Hepatocyte (in vitro differentiated cells): ENCODE data around the gene DAP3. TPM values are rescaled to one million over a fixed set of nuclear protein-coding genes. Genes with fewer than 3 reads are reported as not detected.
A peak's percentile ranks its signal among the peaks of the same experiment; 100 is the strongest.
"Not testable (repeated sequence)": the region's sequence is repeated elsewhere in the genome, so short reads cannot be mapped to it uniquely, and the experiment has no call there.

Source experiments
- DNase-seq: peaks from one replicate; pipeline ENCODE4 v3.0.0-alpha.2; 2016; ENCODE audit warnings: low spot score
- H2AFZ ChIP-seq: fragments of 200-600 bp; sonication (generic); 2 replicates; pipeline ENCODE4 v1.6.0; 2016; ENCODE audit warnings: antibody characterized with exemption, mild to moderate bottlenecking
- H3K27ac ChIP-seq: fragments of 200-600 bp; sonication (generic); 2 replicates; pipeline ENCODE4 v1.5.1; 2016; ENCODE audit warnings: mild to moderate bottlenecking
- H3K27me3 ChIP-seq: fragments of 200-600 bp; sonication (generic); 2 replicates; pipeline ENCODE4 v1.6.1; 2016
- H3K36me3 ChIP-seq: fragments of 200-600 bp; sonication (generic); replicated peaks from 2 replicates; pipeline ENCODE4 v1.5.1; 2016; ENCODE audit warnings: low read depth; ENCODE audit not compliant: insufficient read depth
- H3K4me1 ChIP-seq: fragments of 200-600 bp; sonication (generic); 2 replicates; pipeline ENCODE4 v1.5.1; 2016; ENCODE audit warnings: mild to moderate bottlenecking, moderate library complexity; ENCODE audit not compliant: insufficient read depth
- H3K4me2 ChIP-seq: fragments of 200-600 bp; sonication (generic); 2 replicates; pipeline ENCODE4 v1.6.0; 2016
- H3K4me3 ChIP-seq: fragments of 200-600 bp; sonication (generic); 2 replicates; pipeline ENCODE4 v1.5.1; 2016; ENCODE audit warnings: mild to moderate bottlenecking
- H3K79me2 ChIP-seq: fragments of 200-600 bp; sonication (generic); 2 replicates; pipeline ENCODE4 v1.6.0; 2017; ENCODE audit warnings: mild to moderate bottlenecking
- H3K9me2 ChIP-seq: fragments of 200-600 bp; sonication (generic); replicated peaks from 2 replicates; pipeline ENCODE4 v1.6.0; 2017; ENCODE audit warnings: mild to moderate bottlenecking; ENCODE audit not compliant: insufficient read depth
- H3K9me3 ChIP-seq: fragments of 200-600 bp; sonication (generic); 2 replicates; pipeline ENCODE4 v1.5.1; 2016; ENCODE audit warnings: low read depth, mild to moderate bottlenecking
- H4K20me1 ChIP-seq: fragments of 200-600 bp; sonication (generic); 2 replicates; pipeline ENCODE4 v1.6.0; 2016; ENCODE audit warnings: mild to moderate bottlenecking; ENCODE audit not compliant: insufficient read depth, poor library complexity, severe bottlenecking
- EZH2 ChIP-seq: fragments of 200-600 bp; sonication (generic); IDR thresholded peaks from 2 replicates; pipeline ENCODE4 v1.6.1; 2016; ENCODE audit warnings: antibody characterized with exemption, mild to moderate bottlenecking, borderline replicate concordance
- EZH2phosphoT487 ChIP-seq: fragments of 200-600 bp; sonication (generic); IDR thresholded peaks from one replicate; pipeline ENCODE4 v1.6.1; 2018; ENCODE audit warnings: antibody characterized with exemption, mild to moderate bottlenecking, low read depth, moderate library complexity; ENCODE audit not compliant: unreplicated experiment, severe bottlenecking
- WGBS: methylation state at CpG from one replicate; pipeline ENCODE4 v1.1.6; 2016; ENCODE audit warnings: low lambda C conversion rate; ENCODE audit errors: missing lambda C conversion rate; 5-methylcytosine and 5-hydroxymethylcytosine counted together
- polyA plus RNA-seq: library from polyadenylated mRNA; unstranded; fragments of >200 nt; fragmentation: Nextera tagmentation; extraction: Ambion mirVana; gene quantifications from 2 replicates; pipeline ENCODE4 v1.2.1, GENCODE V29; 2016
- total RNA-seq: library from RNA; depleted of rRNA; stranded (reverse); fragments of >200 nt; gene quantifications from 2 replicates; pipeline ENCODE4 v1.2.3, GENCODE V29; 2014
- TF ChIP-seq, protein P1 (sequence below): fragments of 200-600 bp; sonication (generic); IDR thresholded peaks from 2 replicates; pipeline ENCODE4 v1.5.1; 2016; ENCODE audit warnings: antibody characterized with exemption, mild to moderate bottlenecking; ENCODE audit not compliant: poor library complexity

DAP3 gene
- total and polyA plus RNA-seq, 2 experiments from 2014 or later, result 61.5 to 115 TPM

DNA sequence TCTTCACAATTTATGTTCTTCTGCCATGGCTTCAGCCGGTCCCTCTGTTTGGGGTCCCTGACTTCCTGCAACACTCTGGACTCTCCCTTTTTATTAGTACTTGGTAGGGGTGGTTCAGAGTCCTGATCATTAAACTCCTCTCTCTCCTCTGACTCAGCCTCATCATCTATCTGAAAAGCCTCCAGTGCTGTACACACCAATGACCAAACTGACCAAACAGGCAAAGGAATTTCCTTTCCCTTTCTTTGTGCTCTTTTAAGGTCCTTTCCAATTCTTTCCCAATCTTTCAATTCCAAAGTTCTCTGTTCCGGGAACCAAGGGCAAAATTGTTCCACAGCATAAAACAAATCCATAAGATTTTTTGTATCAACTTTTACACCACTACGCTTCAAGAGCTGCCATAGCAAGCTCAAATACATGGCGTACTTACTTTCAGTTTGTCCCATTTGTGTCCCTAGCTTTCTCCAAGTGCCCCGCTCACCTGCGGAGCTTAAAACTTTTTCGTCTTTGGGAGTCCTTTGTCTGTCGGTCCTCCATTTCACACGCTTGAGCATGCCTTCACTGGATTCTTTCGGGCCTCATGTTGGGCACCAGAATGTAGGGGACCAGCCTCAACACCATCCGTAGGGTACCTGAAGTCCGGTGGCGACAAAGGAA lies 9.6 kb downstream of the DAP3 start:
- TF ChIP-seq EZH2 (no peak), EZH2phosphoT487 (no peak)
- TF ChIP-seq, protein P1, sequence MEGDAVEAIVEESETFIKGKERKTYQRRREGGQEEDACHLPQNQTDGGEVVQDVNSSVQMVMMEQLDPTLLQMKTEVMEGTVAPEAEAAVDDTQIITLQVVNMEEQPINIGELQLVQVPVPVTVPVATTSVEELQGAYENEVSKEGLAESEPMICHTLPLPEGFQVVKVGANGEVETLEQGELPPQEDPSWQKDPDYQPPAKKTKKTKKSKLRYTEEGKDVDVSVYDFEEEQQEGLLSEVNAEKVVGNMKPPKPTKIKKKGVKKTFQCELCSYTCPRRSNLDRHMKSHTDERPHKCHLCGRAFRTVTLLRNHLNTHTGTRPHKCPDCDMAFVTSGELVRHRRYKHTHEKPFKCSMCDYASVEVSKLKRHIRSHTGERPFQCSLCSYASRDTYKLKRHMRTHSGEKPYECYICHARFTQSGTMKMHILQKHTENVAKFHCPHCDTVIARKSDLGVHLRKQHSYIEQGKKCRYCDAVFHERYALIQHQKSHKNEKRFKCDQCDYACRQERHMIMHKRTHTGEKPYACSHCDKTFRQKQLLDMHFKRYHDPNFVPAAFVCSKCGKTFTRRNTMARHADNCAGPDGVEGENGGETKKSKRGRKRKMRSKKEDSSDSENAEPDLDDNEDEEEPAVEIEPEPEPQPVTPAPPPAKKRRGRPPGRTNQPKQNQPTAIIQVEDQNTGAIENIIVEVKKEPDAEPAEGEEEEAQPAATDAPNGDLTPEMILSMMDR, result no peak

DNA sequence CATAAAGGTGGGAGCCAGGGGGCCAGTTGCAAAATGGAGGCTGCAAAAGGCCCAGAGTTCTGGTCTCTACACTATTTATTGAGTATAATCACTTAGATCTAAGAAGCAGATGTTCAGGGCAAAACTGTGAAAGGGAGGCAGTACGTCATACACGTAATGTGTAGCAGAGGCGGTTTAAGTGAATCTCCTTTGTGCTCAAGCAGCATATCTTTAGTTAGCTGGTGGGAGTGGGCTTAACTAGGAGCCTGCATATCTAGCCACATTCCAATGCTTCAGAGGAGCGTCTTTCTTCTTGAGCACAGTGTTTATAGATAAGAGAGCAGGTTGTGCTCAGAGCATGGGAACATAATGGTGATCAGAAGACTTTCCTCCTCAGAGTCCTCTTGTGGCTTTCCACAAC lies 10.2 kb downstream of the DAP3 start:
- not testable (repeated sequence) for H4K20me1 ChIP-seq, H2AFZ ChIP-seq, H3K36me3 ChIP-seq, H3K9me2 ChIP-seq, H3K27me3 ChIP-seq, H3K9me3 ChIP-seq, H3K4me3 ChIP-seq
- WGBS, result 32% methylated on average over 4 of the region's 4 CpGs
- H3K4me2 ChIP-seq, result peak overlapping the region; percentile 23
- peaks cover 80% of the 10 kb centered on the region for H3K79me2 ChIP-seq
- peaks cover 11% of the 10 kb centered on the region for H3K4me1 ChIP-seq
- H3K27ac ChIP-seq, result peak overlapping the region; percentile 87
- DNase-seq, result peak; percentile 20

More for the DNA sequence above, 9.6 kb downstream of the DAP3 start:
- Histone ChIP-seq H3K27ac (peak overlapping the region; percentile 87), H3K36me3 (no peaks in the 10 kb centered on the region), H3K9me3 (no peaks in the 10 kb centered on the region), H2AFZ (no peak overlapping the region), H3K4me1 (peaks cover 11% of the 10 kb centered on the region), H3K79me2 (peaks cover 80% of the 10 kb centered on the region), H3K4me3 (no peak overlapping the region), H4K20me1 (no peaks in the 10 kb centered on the region), H3K27me3 (no peaks in the 10 kb centered on the region), H3K4me2 (peak overlapping the region; percentile 23), H3K9me2 (no peaks in the 10 kb centered on the region)
- WGBS, result 91% methylated on average over 13 of the region's 13 CpGs
- peak; percentile 21 for DNase-seq

DNA sequence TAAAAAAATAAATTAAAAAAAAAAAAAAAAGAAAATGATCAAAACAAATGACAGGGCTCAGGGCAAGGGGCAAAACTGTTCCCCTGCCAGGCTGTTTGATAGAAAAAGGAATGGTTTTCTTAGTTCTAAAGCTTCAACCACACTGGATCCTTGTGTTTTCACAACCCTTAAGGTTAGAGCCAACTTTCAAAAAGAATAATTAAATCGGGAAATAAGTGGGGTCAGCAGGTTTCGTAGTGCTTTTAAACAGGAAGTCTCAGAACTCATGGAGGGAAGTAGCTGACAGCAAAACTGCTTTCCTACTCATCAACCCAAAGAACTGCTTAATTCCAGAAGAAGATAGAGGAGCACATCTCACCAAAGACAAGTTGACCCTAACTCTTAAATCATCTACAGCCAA lies 12.8 kb downstream of the DAP3 start:
- not testable (repeated sequence) for H3K9me3 ChIP-seq, H3K27me3 ChIP-seq, H3K36me3 ChIP-seq, H4K20me1 ChIP-seq, H3K9me2 ChIP-seq, H3K27ac ChIP-seq, H3K4me2 ChIP-seq, DNase-seq, H2AFZ ChIP-seq, H3K4me3 ChIP-seq
- Histone ChIP-seq H3K4me1 (peaks cover 11% of the 10 kb centered on the region), H3K79me2 (peaks cover 76% of the 10 kb centered on the region)
- WGBS, result 57% methylated on average over 2 of the region's 2 CpGs

DNA sequence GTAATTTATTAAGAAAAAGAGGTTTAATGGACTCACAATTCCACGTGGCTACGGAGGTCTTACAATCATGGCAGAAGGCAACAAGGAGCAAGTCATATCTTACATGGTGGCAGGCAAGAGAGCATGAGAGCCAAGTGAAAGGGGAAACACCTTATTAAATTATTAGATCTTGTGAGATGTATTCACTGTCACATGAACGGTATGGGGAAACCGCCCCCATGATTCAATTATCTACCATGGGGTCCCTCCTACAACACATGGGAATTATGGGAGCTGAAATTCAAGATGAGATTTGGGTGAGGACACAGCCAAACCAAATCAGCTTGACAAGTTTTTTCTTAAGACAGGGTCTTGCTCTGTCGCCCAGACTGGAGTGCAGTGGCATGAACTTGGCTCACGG lies 14.3 kb downstream of the DAP3 start:
- Histone ChIP-seq H3K79me2 (peaks cover 75% of the 10 kb centered on the region), H4K20me1 (peaks cover 3% of the 10 kb centered on the region)
- 93% methylated on average over 6 of the region's 6 CpGs for WGBS

DNA sequence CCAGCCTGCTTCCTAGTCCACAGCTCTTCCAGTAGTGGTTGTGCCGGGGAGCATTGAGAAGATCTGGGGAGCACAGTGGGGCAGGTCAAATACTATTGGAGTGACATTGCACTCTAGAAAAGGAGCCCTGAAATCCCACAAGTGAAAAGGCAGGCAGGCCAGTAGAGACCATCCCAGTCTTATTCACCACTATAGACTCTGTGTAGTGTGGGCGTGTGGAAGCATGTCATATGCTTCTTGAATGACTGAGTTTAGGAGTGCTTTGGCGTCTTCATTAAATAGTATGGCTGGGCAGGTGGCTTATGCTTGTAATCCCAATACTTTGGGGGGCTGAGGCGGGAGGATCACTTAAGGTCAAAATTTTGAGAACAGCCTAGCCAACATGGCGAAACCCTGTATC lies 15.5 kb downstream of the DAP3 start:
- H3K4me1 ChIP-seq, H3K9me2 ChIP-seq, H3K4me2 ChIP-seq, H3K9me3 ChIP-seq, DNase-seq, H3K27me3 ChIP-seq, H3K4me3 ChIP-seq, H3K36me3 ChIP-seq, H3K27ac ChIP-seq, H2AFZ ChIP-seq, H4K20me1 ChIP-seq: not testable (repeated sequence)
- 99% methylated on average over 5 of the region's 5 CpGs for WGBS
- H3K79me2 ChIP-seq, result peaks cover 76% of the 10 kb centered on the region

More for the DNA sequence above, 14.3 kb downstream of the DAP3 start:
- no peak overlapping the region for H3K4me2 ChIP-seq
- H3K9me2 ChIP-seq, result no peaks in the 10 kb centered on the region
- H3K4me1 ChIP-seq, result peaks cover 11% of the 10 kb centered on the region
- H2AFZ ChIP-seq, result no peak overlapping the region
- no peaks in the 10 kb centered on the region for H3K9me3 ChIP-seq
- H3K4me3 ChIP-seq, result no peak overlapping the region
- no peaks in the 10 kb centered on the region for H3K27me3 ChIP-seq
- no peak for DNase-seq
- TF ChIP-seq, protein P1, result no peak
- H3K27ac ChIP-seq, result no peak overlapping the region
- H3K36me3 ChIP-seq, result no peaks in the 10 kb centered on the region
